Pancreas (tissue), 10 donors: ENCODE data around the gene OR9Q2. TPM values are rescaled to one million over a fixed set of nuclear protein-coding genes. Genes with fewer than 3 reads are reported as not detected.

Experiments
- ATAC-seq, 4 donors: fragments of 200-7000 bp; cut with Tn5 transposase; one replicate each; pipeline versions ENCODE4 v1.8.0 to v1.9.1; 2020; ENCODE audit warnings: mild to moderate bottlenecking in 4 of 4, moderate library complexity in 4 of 4
- DNase-seq, 6 donors: peaks; one replicate each; pipeline ENCODE4 v3.0.0-alpha.2; 2020
- FAIRE-seq: peaks from 2 replicates; lab custom pipeline; 2012; peaks lifted over from hg19 to GRCh38; lab: Jason Lieb, UNC
- H3K27ac ChIP-seq, 4 donors: fragments of 200-600 bp; sonication (generic); 1 replicate in 3 of 4; 2 replicates in 1 of 4; pipeline versions ENCODE4 v1.5.0 to v1.8.0; 2020
- H3K27me3 ChIP-seq, 4 donors: fragments of 200-600 bp; one replicate each; pipeline ENCODE4 v1.8.0; 2021
- H3K36me3 ChIP-seq, 3 donors: fragments of 200-600 bp; sonication (generic) in 1 of 3; one replicate each; pipeline versions ENCODE4 v1.5.0 to v1.8.0; 2020 to 2021
- H3K4me1 ChIP-seq, 3 donors: fragments of 200-600 bp; one replicate each; pipeline ENCODE4 v1.8.0; 2021
- H3K4me3 ChIP-seq, 4 donors: fragments of 200-600 bp; sonication (generic) in 2 of 4; one replicate each; pipeline versions ENCODE4 v1.5.0 to v1.8.0; 2020 to 2021
- H3K9me3 ChIP-seq, 4 donors: fragments of 200-600 bp; one replicate each; pipeline ENCODE4 v1.8.0; 2021
- CTCF ChIP-seq, 4 donors: fragments of 200-600 bp; sonication (generic) in 3 of 4; IDR thresholded peaks; one replicate each; pipeline versions ENCODE4 v1.5.0 to v1.8.0; 2021; ENCODE audit warnings: antibody characterized with exemption in 4 of 4
- WGBS, 2 donors: extraction: QIAGEN DNeasy Blood & Tissue Kit; methylation state at CpG; one replicate each; pipeline ENCODE4 v1.1.7; 2013; 5-methylcytosine and 5-hydroxymethylcytosine counted together
- intact Hi-C, 3 donors: fragments of 100-400 bp; cut with DNase I; formaldehyde crosslinking; loops; one replicate each; pipeline versions ENCODE4 v1.11.1 to v1.14.2; 2022
- polyA plus RNA-seq, 2 donors: library from polyadenylated mRNA; stranded (reverse); fragments of 200-250 nt; gene quantifications; one replicate each; pipeline ENCODE4 v1.2.3, GENCODE V29; 2013
- total RNA-seq, 6 donors: library from RNA; stranded (reverse); fragmentation: NEBNext Ultra II Directional in 4 of 6; extraction: Animal tissue kit (Norgen Biotek cat#: 25700) in 4 of 6; gene quantifications; one replicate each; pipeline versions ENCODE4 v1.2.1 to v1.2.4, GENCODE V29; 2021 to 2023
- donor health status: healthy with polysubstance abuse.
- donor health status: DM: no; HTN: no; CAD: no; lungs with moderate emphysema.
- donor health status: DM: no; HTN: no; CAD: no.
- donor health status: control.
- donor health status: control.
- donor health status: Bipolar disorder and iron deficiency.
- donor health status: DM: yes; HTN: yes; CAD: no.
- donor health status: DM: no; HTN: no; CAD: no.
- donor health status: DM: no; HTN: no; CAD: no.
- donor health status: DM: yes; HTN: yes; CAD: no.

OR9Q2 gene
- total RNA-seq (not detected), polyA plus RNA-seq (not detected)

- WGBS, 2 donors, result 77 to 83% methylated on average over 2 of the region's 2 CpGs
- Histone ChIP-seq H3K4me3 (no peak within 1 kb of the TSS), H3K4me1 (no peaks in the 10 kb centered on the region), H3K9me3 (no peaks in the 10 kb centered on the region), H3K27ac (no peak within 1 kb of the TSS), H3K36me3 (no peaks in the 10 kb centered on the region), H3K27me3 (no peaks in the 10 kb centered on the region)
- intact Hi-C loops, result no loop called here
- DNase-seq, result no peak
- no peak for FAIRE-seq
- ATAC-seq, result no peak
- TF ChIP-seq CTCF (IDR thresholded peaks at IDR 0.05), result no peak
Observed at GRCh38 chr11:58188770-58189169, at the start of gene OR9Q2. OR9Q2 (plus strand) TSS chr11:58189070; CDS start chr11:58190491, 1,421 bp downstream.

GRCh38 chr11:58142761-58143160 is 46.1 kb upstream of the OR9Q2 start:
- no peaks in the 10 kb centered on the region for H3K36me3 ChIP-seq
- no peak overlapping the region for H3K4me3 ChIP-seq
- intact Hi-C loops, result no loop called here
- no peaks in the 10 kb centered on the region for H3K4me1 ChIP-seq
- H3K27ac ChIP-seq, result no peak overlapping the region
- ATAC-seq (no peak), FAIRE-seq (no peak), DNase-seq (no peak)
- WGBS, 2 donors, result 63 to 88% methylated on average over 1 of the region's 1 CpG
- no peaks in the 10 kb centered on the region for H3K9me3 ChIP-seq
- H3K27me3 ChIP-seq, result no peaks in the 10 kb centered on the region
- no peak for TF ChIP-seq CTCF (IDR thresholded peaks at IDR 0.05)

- no peak for TF ChIP-seq CTCF (IDR thresholded peaks at IDR 0.05)
- no peaks in the 10 kb centered on the region for H3K36me3 ChIP-seq
- no peaks in the 10 kb centered on the region for H3K27me3 ChIP-seq
- DNase-seq (no peak), ATAC-seq (no peak), FAIRE-seq (no peak)
- H3K27ac ChIP-seq, result no peak overlapping the region
- H3K4me3 ChIP-seq, result no peak overlapping the region
- WGBS, 2 donors, result 67 to 80% methylated on average over 3 of the region's 3 CpGs
- intact Hi-C loops, result no loop called here
- H3K4me1 ChIP-seq, result no peaks in the 10 kb centered on the region
- no peaks in the 10 kb centered on the region for H3K9me3 ChIP-seq
Observed at GRCh38 chr11:58152781-58153180, 36.1 kb upstream of the OR9Q2 start.

GRCh38 chr11:58164389-58164788 is 24.5 kb upstream of the OR9Q2 start:
- WGBS, 2 donors, result 43 to 48% methylated on average over 4 of the region's 4 CpGs
- FAIRE-seq, result no peak
- ATAC-seq, result peak in 2 of 4 donors; percentile 32 to 34
- no peak overlapping the region for H3K27ac ChIP-seq
- H3K27me3 ChIP-seq, result no peaks in the 10 kb centered on the region
- no peak for TF ChIP-seq CTCF (IDR thresholded peaks at IDR 0.05)
- intact Hi-C loops, result no loop called here
- no peaks in the 10 kb centered on the region for H3K36me3 ChIP-seq
- no peaks in the 10 kb centered on the region for H3K4me1 ChIP-seq
- H3K9me3 ChIP-seq, result no peaks in the 10 kb centered on the region
- no peak for DNase-seq
- no peak overlapping the region for H3K4me3 ChIP-seq

- DNase-seq (no peak), FAIRE-seq (no peak), ATAC-seq (no peak)
- 35 to 41% methylated on average over 1 of the region's 1 CpG for WGBS, 2 donors
- Histone ChIP-seq H3K27ac (peak overlapping the region in 2 of 4 donors; percentile 18 to 24), H3K9me3 (no peaks in the 10 kb centered on the region), H3K27me3 (no peaks in the 10 kb centered on the region), H3K4me3 (no peak overlapping the region), H3K4me1 (no peaks in the 10 kb centered on the region), H3K36me3 (no peaks in the 10 kb centered on the region)
- intact Hi-C loops, result no loop called here
- TF ChIP-seq CTCF (IDR thresholded peaks at IDR 0.05), result no peak
Observed at GRCh38 chr11:58164990-58165389, 23.9 kb upstream of the OR9Q2 start.
